Left lung (tissue), 10 donors: Measurements from ENCODE around the gene CRTC3. TPM values are rescaled to one million over a fixed set of nuclear protein-coding genes. Genes with fewer than 3 reads are reported as not detected.
A peak's percentile ranks its signal among the peaks of the same experiment; 100 is the strongest.

Experiments used
- ATAC-seq: fragments of 200-7000 bp; cut with Tn5 transposase; one replicate; pipeline ENCODE4 v1.9.1; 2020; ENCODE audit warnings: moderate library complexity
- DNase-seq, 4 donors: peaks; one replicate each; pipeline ENCODE4 v3.0.0-alpha.2; 2013 to 2020
- H3K27ac ChIP-seq, 2 donors: fragments of 200-600 bp; sonication (generic) in 1 of 2; one replicate each; pipeline versions ENCODE4 v1.5.0 to v1.8.0; 2020 to 2021
- H3K27me3 ChIP-seq, 2 donors: fragments of 200-600 bp; sonication (generic) in 1 of 2; one replicate each; pipeline versions ENCODE4 v1.5.0 to v1.8.0; 2020 to 2021
- H3K36me3 ChIP-seq, 2 donors: fragments of 200-600 bp; sonication (generic) in 1 of 2; one replicate each; pipeline versions ENCODE4 v1.5.0 to v1.8.0; 2020 to 2021
- H3K4me1 ChIP-seq, 2 donors: fragments of 200-600 bp; one replicate each; pipeline ENCODE4 v1.8.0; 2021
- H3K4me3 ChIP-seq, 2 donors: fragments of 200-600 bp; sonication (generic) in 1 of 2; one replicate each; pipeline versions ENCODE4 v1.5.0 to v1.8.0; 2020 to 2021; ENCODE audit warnings: mild to moderate bottlenecking in 1 of 2
- H3K9me3 ChIP-seq, 2 donors: fragments of 200-600 bp; sonication (generic) in 1 of 2; one replicate each; pipeline versions ENCODE4 v1.5.0 to v1.8.0; 2020 to 2021
- intact Hi-C, 2 donors: fragments of 100-400 bp; cut with DNase I; formaldehyde crosslinking; loops; one replicate each; pipeline versions ENCODE4 v1.11.2 to v1.14.2; 2022
- polyA plus RNA-seq, 6 donors: library from polyadenylated mRNA; unstranded; fragments of 120-200 nt; gene quantifications; one replicate each; pipeline ENCODE4 v1.2.1, GENCODE V29; 2013; ENCODE audit not compliant: insufficient read length in 6 of 6
- total RNA-seq, 2 donors: library from RNA; stranded (reverse); fragmentation: NEBNext Ultra II Directional; extraction: Animal tissue kit (Norgen Biotek cat#: 25700); gene quantifications; one replicate each; pipeline ENCODE4 v1.2.1, GENCODE V29; 2021
- TF ChIP-seq, protein P1 (sequence below), 2 donors: fragments of 200-600 bp; sonication (generic) in 1 of 2; IDR thresholded peaks; one replicate each; pipeline versions ENCODE4 v1.5.0 to v1.8.0; 2021; ENCODE audit warnings: antibody characterized with exemption in 2 of 2
- donor health status: DM: no; HTN: yes; CAD: no.
- donor health status: DM: no; HTN: no; CAD: no.

The CRTC3 gene
- total and polyA plus RNA-seq, 8 donors: 33.0 to 45.2 (median 37.5) TPM

DNA sequence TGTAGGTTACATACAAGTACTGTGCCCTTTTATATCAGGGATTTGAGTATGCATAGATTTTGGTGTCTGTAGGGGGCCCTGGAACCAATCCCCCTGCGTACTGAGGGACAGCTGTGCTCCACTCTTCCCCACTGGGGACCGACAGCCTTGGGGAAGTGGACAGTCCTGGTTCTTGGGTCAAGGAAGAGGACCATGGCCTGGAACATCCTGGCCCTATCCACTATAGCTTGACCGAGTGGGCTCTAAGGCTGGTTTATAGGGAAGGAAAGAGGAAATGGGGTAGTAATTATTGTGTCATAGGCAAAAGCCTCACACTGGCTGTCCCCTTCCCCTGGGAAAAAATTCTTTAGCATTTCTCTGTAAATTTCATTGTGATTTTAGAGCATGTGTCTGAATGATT lies 49.5 kb downstream of the CRTC3 start:
- peak; percentile 20 for ATAC-seq
- H3K9me3 ChIP-seq: no peaks in the 10 kb centered on the region
- no peak overlapping the region for H3K4me3 ChIP-seq
- H3K4me1 ChIP-seq: peaks cover 0 to 22% of the 10 kb centered on the region in 2 donors
- TF ChIP-seq, protein P1, sequence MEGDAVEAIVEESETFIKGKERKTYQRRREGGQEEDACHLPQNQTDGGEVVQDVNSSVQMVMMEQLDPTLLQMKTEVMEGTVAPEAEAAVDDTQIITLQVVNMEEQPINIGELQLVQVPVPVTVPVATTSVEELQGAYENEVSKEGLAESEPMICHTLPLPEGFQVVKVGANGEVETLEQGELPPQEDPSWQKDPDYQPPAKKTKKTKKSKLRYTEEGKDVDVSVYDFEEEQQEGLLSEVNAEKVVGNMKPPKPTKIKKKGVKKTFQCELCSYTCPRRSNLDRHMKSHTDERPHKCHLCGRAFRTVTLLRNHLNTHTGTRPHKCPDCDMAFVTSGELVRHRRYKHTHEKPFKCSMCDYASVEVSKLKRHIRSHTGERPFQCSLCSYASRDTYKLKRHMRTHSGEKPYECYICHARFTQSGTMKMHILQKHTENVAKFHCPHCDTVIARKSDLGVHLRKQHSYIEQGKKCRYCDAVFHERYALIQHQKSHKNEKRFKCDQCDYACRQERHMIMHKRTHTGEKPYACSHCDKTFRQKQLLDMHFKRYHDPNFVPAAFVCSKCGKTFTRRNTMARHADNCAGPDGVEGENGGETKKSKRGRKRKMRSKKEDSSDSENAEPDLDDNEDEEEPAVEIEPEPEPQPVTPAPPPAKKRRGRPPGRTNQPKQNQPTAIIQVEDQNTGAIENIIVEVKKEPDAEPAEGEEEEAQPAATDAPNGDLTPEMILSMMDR (IDR thresholded peaks at IDR 0.05): no peak
- no peaks in the 10 kb centered on the region for H3K36me3 ChIP-seq
- no peak for DNase-seq
- no peak overlapping the region for H3K27ac ChIP-seq
- no peaks in the 10 kb centered on the region for H3K27me3 ChIP-seq
- intact Hi-C loops: no loop called here

DNA sequence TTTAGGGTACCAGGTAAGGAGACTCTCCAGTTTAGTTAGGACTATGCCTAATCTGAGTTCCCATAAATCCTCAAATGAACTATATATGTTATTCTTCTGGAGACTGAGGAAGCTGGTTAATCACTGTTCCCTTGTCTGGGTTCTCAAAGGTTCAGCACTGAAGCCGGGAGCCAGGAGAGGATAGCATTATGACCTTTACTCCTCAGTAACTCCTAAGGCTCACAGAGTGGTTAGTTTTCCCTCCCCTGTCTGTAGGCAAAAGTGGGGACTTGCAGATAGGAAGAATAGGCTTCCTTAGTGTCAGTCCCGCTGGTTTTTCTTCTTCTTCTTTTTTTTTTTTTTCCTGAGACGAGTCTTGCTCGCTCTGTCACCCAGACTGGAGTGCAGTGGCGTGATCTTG lies 50.4 kb downstream of the CRTC3 start:
- DNase-seq (no peak), ATAC-seq (peak; percentile 29)
- H3K27ac ChIP-seq: no peak overlapping the region
- no peaks in the 10 kb centered on the region for H3K36me3 ChIP-seq
- peaks cover 0 to 22% of the 10 kb centered on the region in 2 donors for H3K4me1 ChIP-seq
- TF ChIP-seq, protein P1 (IDR thresholded peaks at IDR 0.05): no peak
- H3K9me3 ChIP-seq: no peaks in the 10 kb centered on the region
- intact Hi-C loops: no loop called here
- H3K27me3 ChIP-seq: no peaks in the 10 kb centered on the region
- no peak overlapping the region for H3K4me3 ChIP-seq

DNA sequence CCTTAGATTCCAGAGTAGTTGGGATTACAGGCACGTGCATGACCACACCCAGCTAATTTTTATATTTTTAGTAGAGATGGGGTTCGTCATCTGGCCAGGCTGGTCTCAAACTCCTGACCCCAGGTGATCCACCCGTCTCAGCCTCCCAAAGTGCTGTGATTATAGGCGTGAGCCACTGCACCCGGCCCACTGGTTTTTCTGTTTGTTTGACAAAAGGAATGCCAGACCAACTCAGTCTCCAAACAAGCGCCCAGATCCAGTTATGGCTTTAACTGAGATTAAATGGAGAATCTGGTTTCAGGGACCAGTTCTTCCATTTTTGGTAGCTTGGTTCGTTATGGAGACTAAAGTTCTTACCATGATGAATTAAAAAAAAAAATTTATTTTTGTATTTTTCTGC lies 50.8 kb downstream of the CRTC3 start:
- no peak overlapping the region for H3K27ac ChIP-seq
- no peak overlapping the region for H3K4me3 ChIP-seq
- ATAC-seq (no peak), DNase-seq (no peak)
- no peaks in the 10 kb centered on the region for H3K9me3 ChIP-seq
- intact Hi-C loops: no loop called here
- H3K36me3 ChIP-seq: no peaks in the 10 kb centered on the region
- H3K27me3 ChIP-seq: no peaks in the 10 kb centered on the region
- TF ChIP-seq, protein P1 (IDR thresholded peaks at IDR 0.05): no peak
- peaks cover 0 to 22% of the 10 kb centered on the region in 2 donors for H3K4me1 ChIP-seq

DNA sequence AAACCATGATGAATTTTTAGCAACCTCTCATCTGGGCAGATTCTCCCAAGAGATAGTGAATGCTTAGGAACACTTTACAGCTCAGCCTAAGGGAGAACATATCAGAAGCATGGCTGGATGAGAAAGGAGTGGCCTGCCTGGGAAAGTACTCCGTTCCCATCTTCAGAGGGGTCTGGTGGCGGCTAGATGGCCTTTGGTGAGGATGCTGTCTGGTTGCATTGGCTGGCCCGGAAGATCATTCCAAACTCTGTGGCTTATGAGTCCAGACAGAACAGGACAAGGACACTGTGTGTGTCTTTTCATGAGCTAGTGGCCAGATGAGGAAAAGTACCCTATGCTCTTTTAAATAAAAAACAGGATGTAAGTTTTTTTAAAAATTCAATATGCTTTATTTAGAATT lies 51.2 kb downstream of the CRTC3 start:
- Histone ChIP-seq H3K36me3 (no peaks in the 10 kb centered on the region), H3K4me3 (no peak overlapping the region), H3K9me3 (no peaks in the 10 kb centered on the region), H3K4me1 (peaks cover 0 to 22% of the 10 kb centered on the region in 2 donors), H3K27ac (no peak overlapping the region), H3K27me3 (no peaks in the 10 kb centered on the region)
- intact Hi-C loops: no loop called here
- no peak for DNase-seq
- ATAC-seq: no peak
- TF ChIP-seq, protein P1 (IDR thresholded peaks at IDR 0.05): no peak

DNA sequence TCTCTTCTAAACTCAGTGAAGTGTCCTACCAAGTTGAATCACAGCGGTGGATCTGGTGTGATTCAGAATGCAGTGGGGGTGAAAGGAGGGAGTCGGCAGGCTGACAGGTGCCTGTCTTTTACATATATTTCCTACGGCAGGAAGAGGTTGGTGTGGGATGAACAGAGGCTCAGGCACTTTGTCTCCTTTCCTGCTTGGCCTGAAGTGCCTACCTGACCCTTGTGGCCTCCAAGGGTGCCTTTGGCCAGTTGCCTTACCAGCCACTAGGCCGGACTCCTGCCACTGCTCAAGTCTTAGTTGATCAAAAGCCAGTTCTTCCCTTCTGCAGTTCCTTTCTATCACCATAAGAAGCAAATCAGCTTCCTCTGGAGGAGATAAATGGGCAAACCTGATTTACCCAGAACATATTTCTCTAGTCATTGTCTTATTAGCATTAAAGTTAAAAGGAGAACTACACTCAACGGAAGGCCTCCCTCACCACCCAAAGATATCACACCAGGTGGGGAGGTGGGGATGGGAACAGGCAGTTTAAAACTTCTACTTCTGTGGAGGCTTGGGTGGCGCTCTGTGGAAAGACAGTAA lies 52.1 kb downstream of the CRTC3 start:
- Histone ChIP-seq H3K27me3 (no peaks in the 10 kb centered on the region), H3K4me3 (no peak overlapping the region), H3K4me1 (peaks cover 0 to 27% of the 10 kb centered on the region in 2 donors), H3K27ac (no peak overlapping the region), H3K36me3 (no peaks in the 10 kb centered on the region), H3K9me3 (no peaks in the 10 kb centered on the region)
- ATAC-seq (peak; percentile 70), DNase-seq (no peak)
- intact Hi-C loops: no loop called here
- TF ChIP-seq, protein P1 (IDR thresholded peaks at IDR 0.05): no peak
